Measurements from ENCODE around the gene TGM6. TPM values are rescaled to one million over a fixed set of nuclear protein-coding genes. Genes with fewer than 3 reads are reported as not detected.

Gene TGM6
- total RNA-seq, 1 donor from 2014 or later, result not detected

DNA sequence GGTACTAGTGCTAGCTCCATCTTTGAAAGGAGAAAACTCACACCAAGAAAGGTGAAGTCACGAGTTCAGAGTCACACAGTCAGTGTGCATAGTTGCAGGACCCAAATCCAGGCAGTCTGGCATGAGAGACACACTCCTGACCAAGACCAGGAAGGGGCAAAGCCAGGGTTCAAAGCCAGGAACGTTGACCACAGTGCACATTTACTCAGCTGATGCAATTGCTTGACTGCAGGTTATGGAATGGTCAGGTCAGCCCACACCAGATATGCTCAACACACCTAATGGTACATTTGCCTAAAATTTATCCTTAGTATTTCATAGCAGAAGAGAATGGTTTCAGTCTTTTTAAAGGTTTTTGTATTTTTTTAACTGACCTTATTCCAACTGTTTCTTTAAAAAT is 37.7 kb downstream of the TGM6 start:
- Mint-ChIP-seq H3K36me3 (ENCODE audit: low read depth, unreplicated experiment) (no peaks in the 10 kb centered on the region), H3K4me3 (ENCODE audit: unreplicated experiment) (no peak overlapping the region), H3K4me1 (ENCODE audit: unreplicated experiment) (no peaks in the 10 kb centered on the region), H3K27ac (ENCODE audit: unreplicated experiment) (no peak overlapping the region), H3K9me3 (ENCODE audit: unreplicated experiment) (no peaks in the 10 kb centered on the region), H3K27me3 (ENCODE audit: unreplicated experiment) (no peaks in the 10 kb centered on the region)
- DNase-seq (ENCODE audit: low spot score), result no peak
- TF ChIP-seq, protein P1, sequence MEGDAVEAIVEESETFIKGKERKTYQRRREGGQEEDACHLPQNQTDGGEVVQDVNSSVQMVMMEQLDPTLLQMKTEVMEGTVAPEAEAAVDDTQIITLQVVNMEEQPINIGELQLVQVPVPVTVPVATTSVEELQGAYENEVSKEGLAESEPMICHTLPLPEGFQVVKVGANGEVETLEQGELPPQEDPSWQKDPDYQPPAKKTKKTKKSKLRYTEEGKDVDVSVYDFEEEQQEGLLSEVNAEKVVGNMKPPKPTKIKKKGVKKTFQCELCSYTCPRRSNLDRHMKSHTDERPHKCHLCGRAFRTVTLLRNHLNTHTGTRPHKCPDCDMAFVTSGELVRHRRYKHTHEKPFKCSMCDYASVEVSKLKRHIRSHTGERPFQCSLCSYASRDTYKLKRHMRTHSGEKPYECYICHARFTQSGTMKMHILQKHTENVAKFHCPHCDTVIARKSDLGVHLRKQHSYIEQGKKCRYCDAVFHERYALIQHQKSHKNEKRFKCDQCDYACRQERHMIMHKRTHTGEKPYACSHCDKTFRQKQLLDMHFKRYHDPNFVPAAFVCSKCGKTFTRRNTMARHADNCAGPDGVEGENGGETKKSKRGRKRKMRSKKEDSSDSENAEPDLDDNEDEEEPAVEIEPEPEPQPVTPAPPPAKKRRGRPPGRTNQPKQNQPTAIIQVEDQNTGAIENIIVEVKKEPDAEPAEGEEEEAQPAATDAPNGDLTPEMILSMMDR (IDR thresholded peaks at IDR 0.05; ENCODE audit: unreplicated experiment), result no peak

DNA sequence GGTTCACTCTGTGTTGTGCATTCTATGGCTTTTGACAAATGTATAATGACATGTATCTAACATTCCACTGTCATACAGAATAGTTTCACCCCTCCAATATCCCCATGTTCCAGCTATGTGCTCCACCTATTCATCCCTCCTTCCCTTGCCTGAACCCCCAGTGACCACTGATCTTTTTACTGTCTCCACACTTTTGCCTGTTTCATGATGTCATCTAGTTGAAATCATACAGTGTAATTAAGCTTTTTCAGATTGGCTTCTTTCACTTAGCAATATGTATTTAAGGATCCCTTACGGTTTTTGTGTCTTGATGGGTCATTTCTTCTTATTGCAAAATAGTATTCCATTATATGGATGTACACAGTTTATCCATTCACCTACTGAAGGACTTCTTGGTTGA is 39.8 kb downstream of the TGM6 start:
- Mint-ChIP-seq H3K36me3 (ENCODE audit: low read depth, unreplicated experiment) (no peaks in the 10 kb centered on the region), H3K4me1 (ENCODE audit: unreplicated experiment) (no peaks in the 10 kb centered on the region), H3K4me3 (ENCODE audit: unreplicated experiment) (no peak overlapping the region), H3K9me3 (ENCODE audit: unreplicated experiment) (no peaks in the 10 kb centered on the region), H3K27ac (ENCODE audit: unreplicated experiment) (no peak overlapping the region), H3K27me3 (ENCODE audit: unreplicated experiment) (no peaks in the 10 kb centered on the region)
- TF ChIP-seq, protein P1 (IDR thresholded peaks at IDR 0.05; ENCODE audit: unreplicated experiment), result no peak
- no peak for DNase-seq (ENCODE audit: low spot score)

DNA sequence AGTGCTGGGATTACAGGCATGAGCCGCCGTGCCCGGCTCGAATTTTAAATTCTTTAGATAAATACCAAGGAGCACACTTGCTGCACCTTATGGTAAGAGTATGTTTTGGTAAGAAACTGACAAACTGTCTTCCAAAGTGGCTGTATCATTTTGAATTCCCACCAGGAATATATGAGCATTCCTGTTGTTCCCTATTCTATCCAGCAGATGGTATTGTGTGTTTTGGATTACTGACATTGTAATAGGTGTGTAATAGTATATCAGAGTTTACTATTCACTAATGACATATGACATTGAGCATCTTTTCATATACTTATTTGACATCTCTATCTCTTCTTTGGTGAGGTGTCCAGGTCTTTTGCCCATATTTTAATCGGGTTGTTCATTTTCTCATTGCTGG is 40.5 kb downstream of the TGM6 start:
- TF ChIP-seq, protein P1 (IDR thresholded peaks at IDR 0.05; ENCODE audit: unreplicated experiment), result peak; percentile 45
- DNase-seq (ENCODE audit: low spot score), result no peak
- H3K9me3 Mint-ChIP-seq (ENCODE audit: unreplicated experiment), result no peaks in the 10 kb centered on the region
- no peaks in the 10 kb centered on the region for H3K36me3 Mint-ChIP-seq (ENCODE audit: low read depth, unreplicated experiment)
- no peaks in the 10 kb centered on the region for H3K27me3 Mint-ChIP-seq (ENCODE audit: unreplicated experiment)
- no peak overlapping the region for H3K4me3 Mint-ChIP-seq (ENCODE audit: unreplicated experiment)
- no peak overlapping the region for H3K27ac Mint-ChIP-seq (ENCODE audit: unreplicated experiment)
- no peaks in the 10 kb centered on the region for H3K4me1 Mint-ChIP-seq (ENCODE audit: unreplicated experiment)

DNA sequence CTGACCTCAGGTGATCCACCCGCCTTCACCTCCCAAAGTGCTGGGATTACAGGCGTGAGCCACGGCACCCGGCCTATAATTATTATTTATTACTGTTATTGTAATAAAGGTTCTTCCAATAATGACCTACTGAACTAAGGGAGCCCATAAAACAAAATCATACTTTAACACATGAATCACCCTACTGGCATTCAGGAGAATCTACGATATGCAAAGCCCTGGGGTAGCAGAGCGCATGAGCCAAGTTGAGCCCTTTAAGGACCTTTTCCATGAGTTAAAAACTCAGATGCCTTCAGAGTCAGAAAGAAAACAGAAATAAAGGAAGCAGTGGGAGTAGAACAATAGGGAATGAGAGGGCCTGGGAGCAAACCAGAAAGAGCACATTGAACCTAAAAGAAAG is 48.4 kb downstream of the TGM6 start:
- Mint-ChIP-seq H3K27ac (ENCODE audit: unreplicated experiment) (no peak overlapping the region), H3K4me3 (ENCODE audit: unreplicated experiment) (no peak overlapping the region), H3K9me3 (ENCODE audit: unreplicated experiment) (no peaks in the 10 kb centered on the region), H3K4me1 (ENCODE audit: unreplicated experiment) (no peaks in the 10 kb centered on the region), H3K36me3 (ENCODE audit: low read depth, unreplicated experiment) (no peaks in the 10 kb centered on the region), H3K27me3 (ENCODE audit: unreplicated experiment) (peaks cover 7% of the 10 kb centered on the region)
- TF ChIP-seq, protein P1 (IDR thresholded peaks at IDR 0.05; ENCODE audit: unreplicated experiment), result no peak
- no peak for DNase-seq (ENCODE audit: low spot score)

DNA sequence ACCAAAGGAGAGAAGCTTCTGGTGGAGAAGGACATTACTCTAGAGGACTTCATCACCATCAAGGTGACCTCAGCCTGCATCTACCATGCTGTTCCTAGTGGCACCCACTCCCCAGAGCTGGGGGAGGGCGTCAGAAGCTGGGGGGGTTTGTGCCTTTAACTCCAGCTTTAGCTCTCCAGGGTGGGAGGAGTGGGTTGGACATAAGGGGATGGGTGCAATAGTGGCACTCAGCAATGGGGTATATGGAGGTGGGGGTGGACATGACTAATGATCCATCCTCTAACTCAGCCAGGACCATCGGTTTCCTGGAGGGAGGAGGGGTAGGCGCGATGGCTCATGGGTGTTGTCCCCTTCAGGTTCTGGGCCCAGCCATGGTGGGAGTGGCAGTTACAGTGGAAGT is 49.8 kb downstream of the TGM6 start:
- peaks cover 7% of the 10 kb centered on the region for H3K27me3 Mint-ChIP-seq (ENCODE audit: unreplicated experiment)
- DNase-seq (ENCODE audit: low spot score), result no peak
- no peaks in the 10 kb centered on the region for H3K9me3 Mint-ChIP-seq (ENCODE audit: unreplicated experiment)

More for the DNA sequence above, 49.8 kb downstream of the TGM6 start:
- no peaks in the 10 kb centered on the region for H3K4me1 Mint-ChIP-seq (ENCODE audit: unreplicated experiment)
- no peak overlapping the region for H3K27ac Mint-ChIP-seq (ENCODE audit: unreplicated experiment)
- TF ChIP-seq, protein P1 (IDR thresholded peaks at IDR 0.05; ENCODE audit: unreplicated experiment), result no peak
- no peak overlapping the region for H3K4me3 Mint-ChIP-seq (ENCODE audit: unreplicated experiment)
- H3K36me3 Mint-ChIP-seq (ENCODE audit: low read depth, unreplicated experiment), result no peaks in the 10 kb centered on the region

All from endothelial cell (in vitro differentiated cells).